ENCODE data around the gene SDK1.

Gene SDK1

GRCh38 chr7:4079366-4079765 is 778.3 kb downstream of the SDK1 start:
- TF ChIP-seq EZH2 (IDR thresholded peaks at IDR 0.05; ENCODE audit: borderline replicate concordance, low read depth, low read length, severe bottlenecking) (no peak), CTCF (IDR thresholded peaks at IDR 0.05; ENCODE audit: borderline replicate concordance, extremely low read depth, low read length, poor library complexity, severe bottlenecking) (no peak)
- Histone ChIP-seq H3K9me3 (ENCODE audit: insufficient read depth, low read length, severe bottlenecking) (no peaks in the 10 kb centered on the region), H4K20me1 (ENCODE audit: insufficient read depth, low read length) (peaks cover 3% of the 10 kb centered on the region; the same call in 1 of the 2 replicates), H3K27me3 (ENCODE audit: insufficient read depth, low read length, poor library complexity) (no peaks in the 10 kb centered on the region), H3K79me2 (ENCODE audit: insufficient read depth, low read length) (no peaks in the 10 kb centered on the region), H3K27ac (ENCODE audit: low read length) (no peak overlapping the region), H3K4me2 (ENCODE audit: insufficient read depth, low read length) (no peak overlapping the region), H3K9ac (ENCODE audit: low read depth, low read length) (no peak overlapping the region), H3K36me3 (ENCODE audit: insufficient read depth, low read length) (no peaks in the 10 kb centered on the region), H3K4me3 (ENCODE audit: low read depth in 1 of 2, low read length in 2 of 2) (no peak overlapping the region), H2AFZ (ENCODE audit: low read depth, low read length) (no peak overlapping the region), H3K4me1 (ENCODE audit: insufficient read depth, low read length) (no peaks in the 10 kb centered on the region)
- DNase-seq = no peak
- no peak for ATAC-seq (ENCODE audit: insufficient read depth, low read depth)

- H3K9ac ChIP-seq (ENCODE audit: low read depth, low read length) = no peak overlapping the region
- H4K20me1 ChIP-seq (ENCODE audit: insufficient read depth, low read length) = peaks cover 3% of the 10 kb centered on the region; the same call in 1 of the 2 replicates
- H3K27ac ChIP-seq (ENCODE audit: low read length) = no peak overlapping the region
- H3K36me3 ChIP-seq (ENCODE audit: insufficient read depth, low read length) = no peaks in the 10 kb centered on the region
- no peak overlapping the region for H2AFZ ChIP-seq (ENCODE audit: low read depth, low read length)
- TF ChIP-seq EZH2 (IDR thresholded peaks at IDR 0.05; ENCODE audit: borderline replicate concordance, low read depth, low read length, severe bottlenecking) = no peak
- no peak for TF ChIP-seq CTCF (IDR thresholded peaks at IDR 0.05; ENCODE audit: borderline replicate concordance, extremely low read depth, low read length, poor library complexity, severe bottlenecking)
- H3K4me2 ChIP-seq (ENCODE audit: insufficient read depth, low read length) = no peak overlapping the region
- H3K4me3 ChIP-seq (ENCODE audit: low read depth in 1 of 2, low read length in 2 of 2) = no peak overlapping the region
- no peak for DNase-seq
- no peaks in the 10 kb centered on the region for H3K9me3 ChIP-seq (ENCODE audit: insufficient read depth, low read length, severe bottlenecking)
- no peaks in the 10 kb centered on the region for H3K4me1 ChIP-seq (ENCODE audit: insufficient read depth, low read length)
- H3K27me3 ChIP-seq (ENCODE audit: insufficient read depth, low read length, poor library complexity) = no peaks in the 10 kb centered on the region
- ATAC-seq (ENCODE audit: insufficient read depth, low read depth) = no peak
- no peaks in the 10 kb centered on the region for H3K79me2 ChIP-seq (ENCODE audit: insufficient read depth, low read length)
Measured at GRCh38 chr7:4079956-4080355, 778.9 kb downstream of the SDK1 start.

- no peak for ATAC-seq (ENCODE audit: insufficient read depth, low read depth)
- Histone ChIP-seq H3K27ac (ENCODE audit: low read length) (no peak overlapping the region), H3K9me3 (ENCODE audit: insufficient read depth, low read length, severe bottlenecking) (no peaks in the 10 kb centered on the region), H3K79me2 (ENCODE audit: insufficient read depth, low read length) (no peaks in the 10 kb centered on the region), H2AFZ (ENCODE audit: low read depth, low read length) (no peak overlapping the region), H3K4me3 (ENCODE audit: low read depth in 1 of 2, low read length in 2 of 2) (no peak overlapping the region), H3K27me3 (ENCODE audit: insufficient read depth, low read length, poor library complexity) (no peaks in the 10 kb centered on the region), H3K9ac (ENCODE audit: low read depth, low read length) (no peak overlapping the region), H3K4me2 (ENCODE audit: insufficient read depth, low read length) (no peak overlapping the region), H3K36me3 (ENCODE audit: insufficient read depth, low read length) (no peaks in the 10 kb centered on the region), H3K4me1 (ENCODE audit: insufficient read depth, low read length) (no peaks in the 10 kb centered on the region), H4K20me1 (ENCODE audit: insufficient read depth, low read length) (peaks cover 3% of the 10 kb centered on the region; the same call in 1 of the 2 replicates)
- TF ChIP-seq EZH2 (IDR thresholded peaks at IDR 0.05; ENCODE audit: borderline replicate concordance, low read depth, low read length, severe bottlenecking) (no peak), CTCF (IDR thresholded peaks at IDR 0.05; ENCODE audit: borderline replicate concordance, extremely low read depth, low read length, poor library complexity, severe bottlenecking) (no peak)
- no peak for DNase-seq
Measured at GRCh38 chr7:4080954-4081353, 779.9 kb downstream of the SDK1 start.

DNA sequence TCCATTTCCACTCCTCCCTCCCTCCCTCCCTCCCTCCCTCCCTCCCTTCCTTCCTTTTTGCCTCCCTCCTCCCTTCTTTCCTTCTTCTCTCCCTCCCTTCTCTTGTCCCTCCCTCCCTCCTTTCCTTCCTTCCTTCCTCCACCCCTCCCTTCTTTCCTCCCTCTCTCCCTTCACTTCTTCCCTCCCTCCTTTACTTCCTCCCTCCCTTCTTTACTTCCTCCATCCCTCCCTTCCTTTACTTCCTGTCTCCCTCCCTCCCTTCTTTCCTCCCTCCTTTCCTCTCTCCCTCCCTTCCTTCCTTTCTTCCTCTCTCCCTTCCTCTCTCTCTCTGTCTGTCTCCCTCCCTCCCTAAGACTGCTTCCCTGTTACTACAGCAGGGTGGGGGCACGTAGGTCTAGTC is 782.5 kb downstream of the SDK1 start:
- Histone ChIP-seq H3K4me1 (ENCODE audit: insufficient read depth, low read length) (no peaks in the 10 kb centered on the region), H3K27ac (ENCODE audit: low read length) (no peak overlapping the region), H3K9me3 (ENCODE audit: insufficient read depth, low read length, severe bottlenecking) (no peaks in the 10 kb centered on the region), H4K20me1 (ENCODE audit: insufficient read depth, low read length) (no peaks in the 10 kb centered on the region), H3K9ac (ENCODE audit: low read depth, low read length) (no peak overlapping the region), H3K36me3 (ENCODE audit: insufficient read depth, low read length) (no peaks in the 10 kb centered on the region), H3K27me3 (ENCODE audit: insufficient read depth, low read length, poor library complexity) (no peaks in the 10 kb centered on the region), H3K79me2 (ENCODE audit: insufficient read depth, low read length) (no peaks in the 10 kb centered on the region), H3K4me2 (ENCODE audit: insufficient read depth, low read length) (no peak overlapping the region), H3K4me3 (ENCODE audit: low read depth in 1 of 2, low read length in 2 of 2) (no peak overlapping the region), H2AFZ (ENCODE audit: low read depth, low read length) (no peak overlapping the region)
- TF ChIP-seq EZH2 (IDR thresholded peaks at IDR 0.05; ENCODE audit: borderline replicate concordance, low read depth, low read length, severe bottlenecking) (no peak), CTCF (IDR thresholded peaks at IDR 0.05; ENCODE audit: borderline replicate concordance, extremely low read depth, low read length, poor library complexity, severe bottlenecking) (no peak)
- ATAC-seq (ENCODE audit: insufficient read depth, low read depth) (no peak), DNase-seq (no peak)
